ENCODE data around the gene SEMA5A. TPM values are rescaled to one million over a fixed set of nuclear protein-coding genes. Genes with fewer than 3 reads are reported as not detected.
A peak's percentile ranks its signal among the peaks of the same experiment; 100 is the strongest.

Gene SEMA5A
- polyA plus RNA-seq, 1 of the 3 experiments (the other 2 are of a cell fraction) = 0.58 TPM

GRCh38 chr5:9498541-9499497, 47.1 kb downstream of the SEMA5A start:
- H3K9ac ChIP-seq = no peak overlapping the region
- no peaks in the 10 kb centered on the region for H3K79me2 ChIP-seq (ENCODE audit: insufficient read depth)
- no peaks in the 10 kb centered on the region for H3K27me3 ChIP-seq (ENCODE audit: insufficient read depth)
- ChIA-PET POLR2A (no interaction called here), CTCF (interaction anchor here (0.8 to 2.4 kb wide), 5 partner anchors 9 to 46 kb away, joined by 3 to 6 read pairs (median 4); no protein-coding TSS in a partner anchor)
- TF ChIP-seq RAD21 (IDR thresholded peaks at IDR 0.05; ENCODE audit: low read length) = peak; percentile 61
- TF ChIP-seq CTCF (IDR thresholded peaks at IDR 0.05) = peak; percentile 55
- no peak for TF ChIP-seq FOSL2 (IDR thresholded peaks at IDR 0.05; ENCODE audit: borderline replicate concordance, low read depth)
- peak; percentile 54 for TF ChIP-seq SMC3 (IDR thresholded peaks at IDR 0.05; ENCODE audit: low read depth, low read length)
- H3K4me3 ChIP-seq (ENCODE audit: low read depth in 2 of 2, low read length in 1 of 2) = no peak overlapping the region
- DNase-seq = no peak
- H3K9me3 ChIP-seq = no peaks in the 10 kb centered on the region
- H4K20me1 ChIP-seq (ENCODE audit: insufficient read depth) = no peaks in the 10 kb centered on the region
- no peak overlapping the region for H3K27ac ChIP-seq (ENCODE audit: low read depth in 2 of 2, low read length in 1 of 2)
- no peak overlapping the region for H3K4me2 ChIP-seq
- peaks cover 0 to 9% of the 10 kb centered on the region in 2 experiments; a peak in 2 of 4 replicates for H3K4me1 ChIP-seq (ENCODE audit: control insufficient read depth in 1 of 2, insufficient read depth in 2 of 2, low read depth in 1 of 2, low read length in 1 of 2)
- no peaks in the 10 kb centered on the region for H3K9me2 ChIP-seq
- no peaks in the 10 kb centered on the region for H3F3A ChIP-seq (replicated peaks; ENCODE audit: insufficient read depth)
- 80% methylated on average over 14 of the region's 14 CpGs for WGBS (ENCODE audit: low lambda C conversion rate)
- H2AFZ ChIP-seq (ENCODE audit: low read depth) = no peak overlapping the region
- no peaks in the 10 kb centered on the region for H3K36me3 ChIP-seq (replicated peaks in 1 of 2; ENCODE audit: control insufficient read depth in 1 of 2, insufficient read depth in 2 of 2, low read length in 1 of 2)

- Histone ChIP-seq H3K9me2 (no peaks in the 10 kb centered on the region), H3K27me3 (ENCODE audit: insufficient read depth) (no peaks in the 10 kb centered on the region), H3F3A (replicated peaks; ENCODE audit: insufficient read depth) (no peaks in the 10 kb centered on the region), H4K20me1 (ENCODE audit: insufficient read depth) (no peaks in the 10 kb centered on the region), H3K27ac (ENCODE audit: low read depth in 2 of 2, low read length in 1 of 2) (no peak overlapping the region), H3K9me3 (no peaks in the 10 kb centered on the region), H3K4me3 (ENCODE audit: low read depth in 2 of 2, low read length in 1 of 2) (no peak overlapping the region), H3K79me2 (ENCODE audit: insufficient read depth) (no peaks in the 10 kb centered on the region), H3K4me1 (ENCODE audit: control insufficient read depth in 1 of 2, insufficient read depth in 2 of 2, low read depth in 1 of 2, low read length in 1 of 2) (peaks cover 0 to 9% of the 10 kb centered on the region in 2 experiments; a peak in 2 of 4 replicates), H3K4me2 (no peak overlapping the region), H2AFZ (ENCODE audit: low read depth) (no peak overlapping the region), H3K9ac (no peak overlapping the region), H3K36me3 (replicated peaks in 1 of 2; ENCODE audit: control insufficient read depth in 1 of 2, insufficient read depth in 2 of 2, low read length in 1 of 2) (no peaks in the 10 kb centered on the region)
- 88% methylated on average over 8 of the region's 8 CpGs for WGBS (ENCODE audit: low lambda C conversion rate)
- POLR2A ChIA-PET = no interaction called here
- CTCF ChIA-PET = interaction anchor here (1.3 to 2.4 kb wide), 2 partner anchors 8 to 48 kb away, joined by 5 to 6 read pairs; no protein-coding TSS in a partner anchor
- no peak for DNase-seq
- TF ChIP-seq RXRA (IDR thresholded peaks at IDR 0.05; ENCODE audit: borderline replicate concordance, low read depth) = no peak
- TF ChIP-seq NRF1 (IDR thresholded peaks at IDR 0.05; ENCODE audit: low read depth, low read length) = no peak
- TF ChIP-seq NFIC (IDR thresholded peaks at IDR 0.05; ENCODE audit: borderline replicate concordance) = no peak
- TF ChIP-seq TEAD4 (IDR thresholded peaks at IDR 0.05; ENCODE audit: borderline replicate concordance, insufficient read depth) = no peak
- no peak for TF ChIP-seq CHD2 (IDR thresholded peaks at IDR 0.05; ENCODE audit: low read length, partially characterized antibody)
- no peak for TF ChIP-seq REST (IDR thresholded peaks at IDR 0.05; ENCODE audit: low read depth, low read length)
- no peak for TF ChIP-seq GATA2 (CRISPR knock-in tag; IDR thresholded peaks at IDR 0.05)
- TF ChIP-seq TCF12 (IDR thresholded peaks at IDR 0.05) = no peak
- TF ChIP-seq JUND (IDR thresholded peaks at IDR 0.05) = no peak
- TF ChIP-seq FOXM1 (IDR thresholded peaks at IDR 0.05; ENCODE audit: low read depth) = no peak
- no peak for TF ChIP-seq GABPA (IDR thresholded peaks at IDR 0.05; ENCODE audit: low read depth)
- no peak for TF ChIP-seq FOSL2 (IDR thresholded peaks at IDR 0.05; ENCODE audit: borderline replicate concordance, low read depth)
- TF ChIP-seq USF2 (IDR thresholded peaks at IDR 0.05; ENCODE audit: borderline replicate concordance, low read depth, low read length) = no peak
- no peak for TF ChIP-seq ELF1 (IDR thresholded peaks at IDR 0.05)
- TF ChIP-seq IRF3 (IDR thresholded peaks at IDR 0.05; ENCODE audit: low read depth, low read length) = no peak
- TF ChIP-seq SIN3A (IDR thresholded peaks at IDR 0.05; ENCODE audit: borderline replicate concordance, low read depth, low read length) = no peak
Measured at GRCh38 chr5:9497347-9497746, 48.5 kb downstream of the SEMA5A start.
